ENCODE measurements around the gene SNPH.
A peak's percentile ranks its signal among the peaks of the same experiment; 100 is the strongest.

Gene SNPH

DNA sequence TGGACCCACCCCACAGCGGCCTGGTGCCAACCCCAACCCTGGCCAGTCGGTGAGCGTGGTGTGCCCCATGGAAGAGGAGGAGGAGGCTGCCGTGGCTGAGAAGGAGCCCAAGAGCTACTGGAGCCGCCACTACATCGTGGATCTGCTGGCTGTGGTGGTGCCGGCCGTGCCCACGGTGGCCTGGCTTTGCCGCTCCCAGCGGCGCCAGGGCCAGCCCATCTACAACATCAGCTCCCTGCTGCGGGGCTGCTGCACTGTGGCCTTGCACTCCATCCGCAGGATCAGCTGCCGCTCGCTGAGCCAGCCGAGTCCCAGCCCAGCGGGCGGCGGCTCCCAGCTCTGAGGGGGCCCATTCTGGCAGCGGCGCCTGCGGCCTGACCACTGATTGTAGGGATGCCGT is 39.6 kb downstream of the SNPH start:
- Histone ChIP-seq H3K4me3 (ENCODE audit: low read length) (no peak overlapping the region), H3K27me3 (ENCODE audit: control insufficient read depth, insufficient read depth, low read length) (no peaks in the 10 kb centered on the region), H3K9me3 (ENCODE audit: control insufficient read depth, low read length) (no peaks in the 10 kb centered on the region), H3K9ac (ENCODE audit: low read length) (no peak overlapping the region), H3K4me1 (ENCODE audit: control insufficient read depth, insufficient read depth, low read length) (peaks cover 5% of the 10 kb centered on the region), H3K36me3 (ENCODE audit: control insufficient read depth, insufficient read depth, low read length) (peaks cover under 1% of the 10 kb centered on the region)

DNA sequence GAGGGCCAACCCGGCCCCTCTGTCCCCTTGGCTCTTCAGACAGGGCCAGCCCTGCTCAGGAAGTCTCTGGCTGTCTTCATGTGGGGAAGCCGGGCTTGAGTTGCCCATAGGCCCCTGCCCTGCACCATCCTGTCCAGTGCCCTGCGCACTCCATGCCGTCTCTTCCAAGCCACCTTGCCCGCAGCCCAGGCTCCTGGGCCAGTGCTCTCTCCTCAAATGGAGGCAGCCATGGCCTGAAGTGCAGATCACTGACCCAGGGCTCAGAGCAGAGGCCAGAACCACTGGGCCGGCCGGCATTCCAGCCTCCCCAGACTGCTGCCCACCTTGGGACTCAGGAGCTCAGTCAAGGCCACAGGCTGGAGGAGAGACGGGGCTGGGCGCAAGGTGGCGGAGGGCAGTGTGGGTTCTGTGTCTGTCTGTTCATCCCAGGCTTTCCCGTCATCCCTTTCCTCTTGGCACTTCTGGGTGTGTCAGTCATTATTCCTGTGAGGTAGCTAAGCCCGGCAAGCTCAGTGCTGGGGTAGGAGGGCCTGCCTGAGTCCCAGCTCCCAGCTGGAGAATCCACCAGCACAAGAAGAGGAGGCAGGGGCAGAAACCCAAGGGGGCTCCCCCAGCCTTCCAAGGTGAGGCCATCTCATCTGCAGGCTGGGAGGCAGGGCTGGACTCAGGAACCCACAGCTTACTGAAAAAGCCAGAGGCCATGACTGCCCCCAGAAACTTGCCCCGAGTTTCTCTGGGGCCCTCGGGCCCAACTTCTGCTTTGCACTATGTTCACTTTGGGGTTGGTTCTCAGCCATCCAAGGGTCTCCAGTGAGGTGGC is 40.4 kb downstream of the SNPH start:
- no peaks in the 10 kb centered on the region for H3K27me3 ChIP-seq (ENCODE audit: control insufficient read depth, insufficient read depth, low read length)
- no peaks in the 10 kb centered on the region for H3K9me3 ChIP-seq (ENCODE audit: control insufficient read depth, low read length)
- H3K4me3 ChIP-seq (ENCODE audit: low read length) = no peak overlapping the region
- H3K36me3 ChIP-seq (ENCODE audit: control insufficient read depth, insufficient read depth, low read length) = peaks cover 6% of the 10 kb centered on the region
- H3K9ac ChIP-seq (ENCODE audit: low read length) = no peak overlapping the region
- no peaks in the 10 kb centered on the region for H3K4me1 ChIP-seq (ENCODE audit: control insufficient read depth, insufficient read depth, low read length)

DNA sequence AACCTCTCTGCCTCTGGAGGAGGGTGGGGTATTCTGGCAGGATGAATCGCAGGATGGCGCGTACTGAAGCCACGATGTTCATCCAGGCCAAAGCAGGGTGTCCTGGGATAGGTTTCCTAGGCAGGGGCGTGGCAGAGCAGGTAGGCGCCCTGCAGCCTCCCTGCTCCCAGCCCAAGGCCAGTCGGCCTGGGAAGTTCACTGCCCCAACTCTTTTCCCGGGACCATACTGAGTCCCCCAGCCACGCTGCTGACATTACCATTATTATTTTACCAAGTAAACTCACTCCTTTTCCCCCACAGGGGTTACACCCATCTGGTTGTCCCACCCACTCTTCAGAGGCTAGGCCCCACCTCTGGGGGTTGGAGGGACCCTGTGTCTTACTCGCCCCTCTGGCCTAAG is 41.1 kb downstream of the SNPH start:
- no peak overlapping the region for H3K4me3 ChIP-seq (ENCODE audit: low read length)
- H3K4me1 ChIP-seq (ENCODE audit: control insufficient read depth, insufficient read depth, low read length) = no peaks in the 10 kb centered on the region
- no peak overlapping the region for H3K9ac ChIP-seq (ENCODE audit: low read length)
- no peaks in the 10 kb centered on the region for H3K27me3 ChIP-seq (ENCODE audit: control insufficient read depth, insufficient read depth, low read length)
- peaks cover 9% of the 10 kb centered on the region for H3K36me3 ChIP-seq (ENCODE audit: control insufficient read depth, insufficient read depth, low read length)
- no peaks in the 10 kb centered on the region for H3K9me3 ChIP-seq (ENCODE audit: control insufficient read depth, low read length)

DNA sequence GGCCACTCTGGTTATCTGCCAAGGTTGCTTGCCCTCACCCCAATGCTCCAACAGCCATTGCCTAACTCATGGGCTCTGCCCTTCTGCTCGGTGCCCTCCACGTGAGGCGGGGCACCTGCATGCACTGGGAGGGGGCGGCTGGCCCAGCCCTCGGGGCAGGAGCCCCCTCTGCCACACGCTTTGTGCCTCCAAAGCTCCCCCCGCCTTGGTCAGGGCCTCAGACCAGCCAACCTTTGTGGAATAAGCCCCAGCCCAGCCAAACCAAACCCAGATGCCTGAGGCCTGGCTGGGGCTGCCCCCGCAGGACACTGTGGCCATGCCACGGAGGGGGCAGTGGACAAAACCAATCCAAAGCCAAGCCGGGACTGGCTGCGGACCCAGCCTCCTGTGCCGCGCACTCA is 41.5 kb downstream of the SNPH start:
- Histone ChIP-seq H3K4me1 (ENCODE audit: control insufficient read depth, insufficient read depth, low read length) (no peaks in the 10 kb centered on the region), H3K9me3 (ENCODE audit: control insufficient read depth, low read length) (no peaks in the 10 kb centered on the region), H3K36me3 (ENCODE audit: control insufficient read depth, insufficient read depth, low read length) (peaks cover 13% of the 10 kb centered on the region), H3K27me3 (ENCODE audit: control insufficient read depth, insufficient read depth, low read length) (no peaks in the 10 kb centered on the region), H3K9ac (ENCODE audit: low read length) (no peak overlapping the region), H3K4me3 (ENCODE audit: low read length) (no peak overlapping the region)

DNA sequence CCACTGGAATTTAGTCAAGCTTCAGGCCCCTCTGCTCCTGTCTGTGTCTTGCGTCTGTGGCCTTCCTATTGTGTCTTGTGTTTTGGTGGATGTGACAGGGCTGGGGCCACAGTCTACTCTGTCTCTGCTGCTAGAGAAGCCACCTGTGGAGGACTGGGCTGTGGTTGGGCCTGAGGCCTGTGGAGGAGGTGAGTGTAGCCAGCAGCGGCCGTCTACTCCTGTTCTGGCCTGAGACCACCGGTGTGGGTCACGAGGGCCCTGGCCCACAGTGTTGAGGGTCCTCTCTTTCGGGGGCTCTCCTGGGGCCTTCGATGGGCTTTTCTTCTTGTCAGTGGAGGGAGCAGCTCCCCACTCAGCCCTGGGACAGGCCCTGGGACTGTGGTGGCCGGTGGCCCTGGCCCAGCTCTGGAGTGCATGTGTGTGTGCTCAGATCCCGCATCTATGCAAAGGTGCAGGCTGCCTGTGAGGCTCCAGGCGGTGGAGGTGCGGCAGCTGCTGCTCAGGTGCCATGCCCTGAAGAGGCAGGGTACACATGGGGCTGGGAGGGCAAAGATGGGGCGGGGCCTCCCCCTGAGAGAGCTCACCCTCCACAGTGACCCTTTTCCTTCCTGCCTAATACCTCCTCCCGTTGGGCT is 42.1 kb downstream of the SNPH start:
- no peaks in the 10 kb centered on the region for H3K4me1 ChIP-seq (ENCODE audit: control insufficient read depth, insufficient read depth, low read length)

DNA sequence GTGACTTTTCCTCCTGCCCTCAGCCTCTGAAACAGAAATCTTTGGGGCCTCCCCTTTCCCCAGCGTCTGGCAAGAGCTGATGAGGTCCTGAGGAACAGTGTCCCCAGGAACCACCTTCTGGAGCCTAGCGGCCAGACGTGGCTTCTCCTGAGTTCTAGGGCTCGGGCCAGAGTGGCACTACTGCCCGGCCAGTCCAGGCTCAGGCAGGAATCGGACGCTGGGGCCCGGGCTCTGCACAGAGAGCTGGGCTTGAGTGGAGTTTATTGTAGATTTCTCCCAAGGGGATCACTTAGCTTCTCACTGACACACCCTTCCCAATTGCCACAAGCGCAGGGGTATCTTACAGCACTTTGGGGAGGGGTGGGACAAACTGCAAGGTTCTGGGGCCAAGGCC is 42.6 kb downstream of the SNPH start:
- peaks cover 17% of the 10 kb centered on the region for H3K36me3 ChIP-seq (ENCODE audit: control insufficient read depth, insufficient read depth, low read length)

More for the DNA sequence above, 42.1 kb downstream of the SNPH start:
- H3K4me3 ChIP-seq (ENCODE audit: low read length) = no peak overlapping the region
- H3K36me3 ChIP-seq (ENCODE audit: control insufficient read depth, insufficient read depth, low read length) = peaks cover 17% of the 10 kb centered on the region
- H3K9me3 ChIP-seq (ENCODE audit: control insufficient read depth, low read length) = no peaks in the 10 kb centered on the region
- no peak overlapping the region for H3K9ac ChIP-seq (ENCODE audit: low read length)
- no peaks in the 10 kb centered on the region for H3K27me3 ChIP-seq (ENCODE audit: control insufficient read depth, insufficient read depth, low read length)

DNA sequence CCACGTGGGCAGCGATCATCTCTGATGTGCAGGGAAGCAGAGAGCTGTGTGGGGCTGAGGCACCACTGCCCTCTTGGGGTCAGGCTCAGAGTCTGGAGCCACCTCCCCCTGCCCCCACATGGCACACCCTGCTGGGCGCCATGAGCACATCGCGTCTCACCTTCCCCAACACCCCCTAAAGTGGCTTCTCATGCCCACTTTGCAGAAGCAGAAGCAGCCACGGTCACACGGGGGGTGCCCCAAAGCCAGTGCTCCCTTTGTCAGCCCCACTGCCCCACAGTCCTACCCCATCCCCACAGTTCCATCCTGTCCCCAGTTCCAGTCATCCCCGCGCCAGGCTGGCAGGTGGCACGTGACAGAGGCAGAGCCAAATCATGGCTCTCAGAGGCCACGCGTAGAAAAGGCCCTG is 43.3 kb downstream of the SNPH start:
- H3K4me3 ChIP-seq (ENCODE audit: low read length) = no peak overlapping the region
- peaks cover 17% of the 10 kb centered on the region for H3K36me3 ChIP-seq (ENCODE audit: control insufficient read depth, insufficient read depth, low read length)
- H3K9ac ChIP-seq (ENCODE audit: low read length) = no peak overlapping the region

More for the DNA sequence above, 42.6 kb downstream of the SNPH start:
- Histone ChIP-seq H3K4me1 (ENCODE audit: control insufficient read depth, insufficient read depth, low read length) (no peaks in the 10 kb centered on the region), H3K9me3 (ENCODE audit: control insufficient read depth, low read length) (no peaks in the 10 kb centered on the region), H3K9ac (ENCODE audit: low read length) (no peak overlapping the region), H3K4me3 (ENCODE audit: low read length) (no peak overlapping the region), H3K27me3 (ENCODE audit: control insufficient read depth, insufficient read depth, low read length) (no peaks in the 10 kb centered on the region)

DNA sequence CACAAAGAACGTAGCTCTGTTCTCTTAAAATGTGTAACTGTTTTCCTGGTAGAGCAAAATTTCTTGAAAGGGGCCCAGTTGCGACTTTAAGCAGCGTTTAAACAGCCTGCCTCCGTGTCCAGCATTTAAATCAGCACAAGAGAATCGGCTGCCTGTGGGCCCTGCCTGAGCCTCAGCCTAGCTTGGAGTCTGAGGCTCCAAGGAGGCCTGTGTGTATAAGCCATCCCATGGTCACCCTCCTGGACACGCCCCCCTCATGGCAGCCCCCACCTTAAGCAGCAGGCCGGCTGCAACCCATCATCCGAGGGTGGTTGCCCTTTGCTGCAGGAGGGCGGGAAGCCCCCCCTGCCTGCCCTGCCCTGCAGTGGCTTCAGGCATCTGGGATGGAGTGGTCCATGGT is 44.0 kb downstream of the SNPH start:
- Histone ChIP-seq H3K27me3 (ENCODE audit: control insufficient read depth, insufficient read depth, low read length) (no peaks in the 10 kb centered on the region), H3K36me3 (ENCODE audit: control insufficient read depth, insufficient read depth, low read length) (peaks cover 17% of the 10 kb centered on the region), H3K4me3 (ENCODE audit: low read length) (no peak overlapping the region), H3K4me1 (ENCODE audit: control insufficient read depth, insufficient read depth, low read length) (no peaks in the 10 kb centered on the region), H3K9ac (ENCODE audit: low read length) (no peak overlapping the region), H3K9me3 (ENCODE audit: control insufficient read depth, low read length) (no peaks in the 10 kb centered on the region)

More for the DNA sequence above, 43.3 kb downstream of the SNPH start:
- no peaks in the 10 kb centered on the region for H3K4me1 ChIP-seq (ENCODE audit: control insufficient read depth, insufficient read depth, low read length)
- H3K27me3 ChIP-seq (ENCODE audit: control insufficient read depth, insufficient read depth, low read length) = no peaks in the 10 kb centered on the region
- no peaks in the 10 kb centered on the region for H3K9me3 ChIP-seq (ENCODE audit: control insufficient read depth, low read length)

DNA sequence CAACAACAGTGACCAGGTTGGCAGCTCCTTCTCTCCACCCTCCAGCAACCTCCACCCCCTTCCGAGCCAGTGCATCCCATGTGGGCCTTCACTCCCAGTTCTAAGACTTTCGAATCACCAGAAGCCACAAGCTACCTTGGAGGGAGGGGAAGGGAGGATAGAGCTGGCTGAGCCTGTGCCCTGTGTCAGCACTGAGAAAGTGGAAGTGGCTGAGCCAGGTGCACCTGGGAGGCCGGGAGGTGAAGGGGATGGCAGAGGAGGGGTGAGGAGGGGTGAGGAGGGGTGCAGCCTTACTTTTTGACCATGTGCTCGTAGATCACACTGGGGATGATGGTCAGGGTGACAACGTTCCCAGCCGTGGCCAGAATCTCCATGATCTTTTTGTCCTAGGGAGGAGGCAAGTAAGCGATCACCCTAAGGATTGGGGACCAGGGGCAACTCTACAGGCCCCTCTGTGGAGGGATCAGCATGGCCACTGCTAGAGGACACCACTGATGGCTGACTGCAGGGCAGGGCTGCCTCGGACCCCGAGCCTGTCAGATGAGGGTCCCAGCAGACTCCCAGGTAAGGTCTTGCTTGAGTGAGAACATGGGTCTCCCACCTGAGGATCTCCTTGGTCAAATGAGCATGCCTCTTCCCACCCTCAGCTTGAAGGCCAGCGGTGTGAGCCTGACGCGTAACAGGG is 44.6 kb downstream of the SNPH start:
- Histone ChIP-seq H3K4me1 (ENCODE audit: control insufficient read depth, insufficient read depth, low read length) (no peaks in the 10 kb centered on the region), H3K27me3 (ENCODE audit: control insufficient read depth, insufficient read depth, low read length) (no peaks in the 10 kb centered on the region), H3K9ac (ENCODE audit: low read length) (no peak overlapping the region), H3K9me3 (ENCODE audit: control insufficient read depth, low read length) (no peaks in the 10 kb centered on the region), H3K36me3 (ENCODE audit: control insufficient read depth, insufficient read depth, low read length) (peaks cover 17% of the 10 kb centered on the region), H3K4me3 (ENCODE audit: low read length) (no peak overlapping the region)

DNA sequence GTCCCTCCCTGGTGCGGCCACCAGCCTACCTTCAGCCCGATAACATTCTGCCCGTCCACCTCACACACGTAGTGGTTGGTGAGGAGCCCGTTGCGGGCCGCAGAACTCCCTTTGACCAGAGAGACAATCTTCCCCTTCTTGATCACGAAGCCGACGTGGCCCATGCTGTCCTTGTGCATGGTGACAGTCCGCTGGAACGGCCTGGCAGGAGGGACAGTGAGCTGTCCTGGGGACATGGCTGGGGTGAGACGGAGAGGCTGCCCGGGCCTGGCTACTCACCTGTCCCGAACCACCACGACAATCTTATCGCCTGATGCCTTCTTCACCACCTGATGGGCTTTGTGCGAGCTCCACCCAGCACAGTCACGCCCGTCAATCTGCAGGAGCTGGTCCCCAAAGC is 46.2 kb downstream of the SNPH start:
- H3K27me3 ChIP-seq (ENCODE audit: control insufficient read depth, insufficient read depth, low read length) = no peaks in the 10 kb centered on the region
- H3K4me3 ChIP-seq (ENCODE audit: low read length) = no peak overlapping the region
- peaks cover 17% of the 10 kb centered on the region for H3K36me3 ChIP-seq (ENCODE audit: control insufficient read depth, insufficient read depth, low read length)
- H3K9ac ChIP-seq (ENCODE audit: low read length) = no peak overlapping the region
- no peaks in the 10 kb centered on the region for H3K9me3 ChIP-seq (ENCODE audit: control insufficient read depth, low read length)
- H3K4me1 ChIP-seq (ENCODE audit: control insufficient read depth, insufficient read depth, low read length) = no peaks in the 10 kb centered on the region

DNA sequence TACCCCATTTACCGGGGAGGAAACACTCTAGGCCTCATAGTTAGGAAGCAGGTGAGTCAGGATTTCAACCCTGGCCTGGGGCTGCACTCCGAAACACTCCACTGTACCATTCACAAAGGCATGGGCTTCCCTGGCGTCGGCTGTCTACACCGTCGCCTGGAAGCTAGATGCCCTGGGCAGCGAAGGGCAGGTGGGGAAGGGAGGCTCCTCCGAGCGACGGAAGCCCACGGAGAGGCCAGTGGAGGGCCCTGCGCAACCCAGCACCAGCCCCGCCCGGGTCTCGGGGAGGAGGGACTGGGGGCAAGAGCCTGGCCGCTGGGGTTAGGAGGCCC is 46.8 kb downstream of the SNPH start:
- peaks cover 17% of the 10 kb centered on the region for H3K36me3 ChIP-seq (ENCODE audit: control insufficient read depth, insufficient read depth, low read length)

DNA sequence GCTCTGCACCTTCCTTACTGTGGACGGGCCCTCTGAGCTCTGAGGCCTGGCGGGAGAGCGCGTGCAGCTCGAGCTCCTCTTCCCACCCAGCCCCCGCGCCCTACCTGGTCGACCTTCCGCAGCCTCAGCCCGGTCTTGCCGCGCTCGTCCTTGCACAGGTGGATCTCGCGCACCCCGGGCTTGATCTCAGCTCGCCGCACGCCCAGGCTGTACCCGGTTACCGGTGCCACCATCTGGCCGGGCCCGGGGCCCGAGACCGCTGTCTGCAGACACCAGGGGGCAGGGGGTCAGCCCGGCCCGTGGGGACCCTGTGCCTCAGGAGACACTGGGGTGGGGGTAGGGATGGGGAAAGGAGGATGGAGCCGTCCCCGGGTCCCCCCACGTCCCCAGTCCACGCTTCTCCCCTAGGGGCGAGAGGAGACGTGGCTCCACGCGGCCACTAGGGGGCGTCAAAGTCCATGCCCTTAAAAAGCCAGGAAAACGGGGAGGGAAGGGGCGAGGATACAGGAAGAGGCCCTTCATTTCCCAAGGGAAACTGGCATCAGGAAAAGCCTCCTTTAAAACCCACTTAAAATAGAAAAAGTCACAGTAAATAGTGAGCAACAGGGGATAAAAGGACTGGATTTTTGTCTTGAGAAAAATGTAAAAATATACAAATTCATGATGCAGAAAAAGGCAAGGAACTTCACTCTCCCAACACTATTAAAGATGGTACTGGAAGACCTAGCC is 47.3 kb downstream of the SNPH start:
- H3K9ac ChIP-seq (ENCODE audit: low read length) = peak overlapping the region; percentile 9
- H3K4me3 ChIP-seq (ENCODE audit: low read length) = no peak overlapping the region
- no peaks in the 10 kb centered on the region for H3K9me3 ChIP-seq (ENCODE audit: control insufficient read depth, low read length)

More for the DNA sequence above, 46.8 kb downstream of the SNPH start:
- Histone ChIP-seq H3K9ac (ENCODE audit: low read length) (no peak overlapping the region), H3K4me1 (ENCODE audit: control insufficient read depth, insufficient read depth, low read length) (no peaks in the 10 kb centered on the region), H3K9me3 (ENCODE audit: control insufficient read depth, low read length) (no peaks in the 10 kb centered on the region), H3K27me3 (ENCODE audit: control insufficient read depth, insufficient read depth, low read length) (no peaks in the 10 kb centered on the region), H3K4me3 (ENCODE audit: low read length) (no peak overlapping the region)

More for the DNA sequence above, 47.3 kb downstream of the SNPH start:
- Histone ChIP-seq H3K36me3 (ENCODE audit: control insufficient read depth, insufficient read depth, low read length) (peaks cover 17% of the 10 kb centered on the region), H3K27me3 (ENCODE audit: control insufficient read depth, insufficient read depth, low read length) (no peaks in the 10 kb centered on the region), H3K4me1 (ENCODE audit: control insufficient read depth, insufficient read depth, low read length) (no peaks in the 10 kb centered on the region)

Data from mucosa of stomach (tissue), 1 donor.